ENCODE results near the gene YJEFN3. TPM values are rescaled to one million over a fixed set of nuclear protein-coding genes. Genes with fewer than 3 reads are reported as not detected.

The YJEFN3 gene
- total and polyA plus RNA-seq, 2 of the 8 experiments (the other 6 are each of a cell fraction or from before 2014, with no cell fraction given) = 5.7 to 9.4 TPM

GRCh38 chr19:19570571-19570970, 41.9 kb downstream of the YJEFN3 start (continued):
- TF ChIP-seq ATF3 (IDR thresholded peaks at IDR 0.05; ENCODE audit: insufficient read depth, low read depth, low read length) (no peak), EZH2 (IDR thresholded peaks at IDR 0.05; ENCODE audit: low read depth, low read length, severe bottlenecking) (no peak), E2F6 (IDR thresholded peaks at IDR 0.05) (no peak), MAX (IDR thresholded peaks at IDR 0.05) (no peak), NANOG (IDR thresholded peaks at IDR 0.05; ENCODE audit: insufficient read depth, low read depth, low read length, poor library complexity, severe bottlenecking) (no peak), TAF1 (IDR thresholded peaks at IDR 0.05; ENCODE audit: low read depth, low read length) (no peak), SIX5 (IDR thresholded peaks at IDR 0.05; ENCODE audit: low read depth, low read length) (no peak)

Measured in H1 (cell line).